Measurements from ENCODE around the gene PREB.

- TF ChIP-seq, protein P1, sequence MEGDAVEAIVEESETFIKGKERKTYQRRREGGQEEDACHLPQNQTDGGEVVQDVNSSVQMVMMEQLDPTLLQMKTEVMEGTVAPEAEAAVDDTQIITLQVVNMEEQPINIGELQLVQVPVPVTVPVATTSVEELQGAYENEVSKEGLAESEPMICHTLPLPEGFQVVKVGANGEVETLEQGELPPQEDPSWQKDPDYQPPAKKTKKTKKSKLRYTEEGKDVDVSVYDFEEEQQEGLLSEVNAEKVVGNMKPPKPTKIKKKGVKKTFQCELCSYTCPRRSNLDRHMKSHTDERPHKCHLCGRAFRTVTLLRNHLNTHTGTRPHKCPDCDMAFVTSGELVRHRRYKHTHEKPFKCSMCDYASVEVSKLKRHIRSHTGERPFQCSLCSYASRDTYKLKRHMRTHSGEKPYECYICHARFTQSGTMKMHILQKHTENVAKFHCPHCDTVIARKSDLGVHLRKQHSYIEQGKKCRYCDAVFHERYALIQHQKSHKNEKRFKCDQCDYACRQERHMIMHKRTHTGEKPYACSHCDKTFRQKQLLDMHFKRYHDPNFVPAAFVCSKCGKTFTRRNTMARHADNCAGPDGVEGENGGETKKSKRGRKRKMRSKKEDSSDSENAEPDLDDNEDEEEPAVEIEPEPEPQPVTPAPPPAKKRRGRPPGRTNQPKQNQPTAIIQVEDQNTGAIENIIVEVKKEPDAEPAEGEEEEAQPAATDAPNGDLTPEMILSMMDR (IDR thresholded peaks at IDR 0.05) = no peak
- TF ChIP-seq POLR2A (IDR thresholded peaks at IDR 0.05) = no peak
Observed at GRCh38 chr2:27134781-27135477, 493 bp upstream of the PREB start.
